GM12878 (cell line): ENCODE measurements around the gene ANKRD1. TPM values are rescaled to one million over a fixed set of nuclear protein-coding genes. Genes with fewer than 3 reads are reported as not detected.

Experiments used
- ASH2L ChIP-seq: fragments of 300-600, 200-600 bp; sonication (generic); IDR thresholded peaks from 2 replicates; pipeline ENCODE4 v1.6.1; 2017; ENCODE audit warnings: low read depth, mild to moderate bottlenecking, borderline replicate concordance
- CBX5 ChIP-seq: sonication (generic); IDR thresholded peaks from 2 replicates; pipeline ENCODE4 v1.6.1; 2016; ENCODE audit warnings: low read depth, moderate library complexity, mild to moderate bottlenecking, inconsistent platforms
- CHD4 ChIP-seq: fragments of 200-600 bp; sonication (generic); IDR thresholded peaks from 2 replicates; pipeline ENCODE4 v1.6.1; 2016; ENCODE audit warnings: mild to moderate bottlenecking
- CREB1 ChIP-seq: IDR thresholded peaks from 2 replicates; pipeline ENCODE4 v1.6.1; 2012; ENCODE audit warnings: low read depth, mild to moderate bottlenecking, inconsistent platforms
- E2F8 ChIP-seq: fragments of 450-650 bp; IDR thresholded peaks from 2 replicates; pipeline ENCODE4 v1.6.1; 2018; ENCODE audit warnings: mild to moderate bottlenecking, low read depth, moderate library complexity; ENCODE audit not compliant: partially characterized antibody
- EED ChIP-seq: sonication (generic); IDR thresholded peaks from 2 replicates; pipeline ENCODE4 v1.6.1; 2016; ENCODE audit warnings: antibody characterized with exemption, low read depth
- FOXK2 ChIP-seq: fragments of 450-650 bp; IDR thresholded peaks from 2 replicates; pipeline ENCODE4 v1.6.1; 2017; ENCODE audit warnings: mild to moderate bottlenecking, moderate library complexity
- IRF4 ChIP-seq: IDR thresholded peaks from 2 replicates; pipeline ENCODE4 v1.6.1; 2011; ENCODE audit warnings: low read depth, low read length
- KLF5 ChIP-seq: fragments of 450-650 bp; IDR thresholded peaks from 2 replicates; pipeline ENCODE4 v1.6.1; 2014; ENCODE audit warnings: mild to moderate bottlenecking; ENCODE audit not compliant: partially characterized antibody
- MEF2A ChIP-seq: IDR thresholded peaks from 2 replicates; pipeline ENCODE4 v1.6.1; 2011; ENCODE audit warnings: low read depth, mild to moderate bottlenecking, low read length, moderate library complexity; ENCODE audit not compliant: insufficient read depth
- NFYB ChIP-seq: IDR thresholded peaks from 2 replicates; pipeline ENCODE4 v1.6.1; 2011; ENCODE audit warnings: low read depth, mild to moderate bottlenecking, low read length, improper control_type of control experiment, moderate library complexity; ENCODE audit not compliant: insufficient read depth
- NKRF ChIP-seq: fragments of 450-650 bp; conservative IDR thresholded peaks from 2 replicates; pipeline ENCODE4 v1.6.1; 2017; ENCODE audit warnings: mild to moderate bottlenecking, moderate library complexity
- PBX3 ChIP-seq: IDR thresholded peaks from 2 replicates; pipeline ENCODE4 v1.6.1; 2011; ENCODE audit warnings: mild to moderate bottlenecking, low read depth, low read length, moderate library complexity; ENCODE audit not compliant: insufficient replicate concordance
- PKNOX1 ChIP-seq: fragments of 450-650 bp; IDR thresholded peaks from 2 replicates; pipeline ENCODE4 v1.6.1; 2016; ENCODE audit warnings: mild to moderate bottlenecking
- POLR2A ChIP-seq: IDR thresholded peaks from 2 replicates; pipeline ENCODE4 v1.6.1; 2011; ENCODE audit warnings: low read depth, mild to moderate bottlenecking, low read length
- RAD21 ChIP-seq: IDR thresholded peaks from 2 replicates; pipeline ENCODE4 v1.6.1; 2011; ENCODE audit warnings: mild to moderate bottlenecking, low read depth, low read length, moderate library complexity; ENCODE audit not compliant: insufficient read depth
- RBBP5 ChIP-seq: fragments of 200-600 bp; sonication (generic); conservative IDR thresholded peaks from 2 replicates; pipeline ENCODE4 v1.6.1; 2016
- RUNX3 ChIP-seq: IDR thresholded peaks from 2 replicates; pipeline ENCODE4 v1.6.1; 2012; ENCODE audit warnings: low read length, inconsistent platforms
- SIN3A ChIP-seq: IDR thresholded peaks from 2 replicates; pipeline ENCODE4 v1.6.1; 2012; ENCODE audit warnings: low read depth, low read length, improper control_type of control experiment
- ZNF274 ChIP-seq: IDR thresholded peaks from one replicate; pipeline ENCODE4 v1.8.0; 2011; ENCODE audit not compliant: insufficient read length, insufficient read depth
- ZNF592 ChIP-seq: fragments of 450-650 bp; IDR thresholded peaks from 2 replicates; pipeline ENCODE4 v1.6.1; 2017; ENCODE audit warnings: mild to moderate bottlenecking, moderate library complexity
- polyA plus RNA-seq, 11 experiments: library from polyadenylated mRNA; depleted of rRNA in 4 of 11; unstranded in 6 of 11; stranded (reverse) in 5 of 11; fragments of >200 nt; fragmentation: Nextera tagmentation in 4 of 11; fragmentation: Illumina TruSeq in 1 of 11; extraction: Ambion mirVana in 4 of 11; extraction: Trizol in 1 of 11; gene quantifications; 1 replicate in 1 of 11; 2 replicates in 10 of 11; pipeline versions ENCODE4 v1.2.1 to v1.2.3, GENCODE V29; 2011 to 2016; ENCODE audit warnings: inconsistent platforms in 2 of 11, missing spikeins in 2 of 11, low read depth in 1 of 11
- total RNA-seq, 4 experiments: library from RNA; depleted of rRNA in 3 of 4; stranded (reverse); fragments of >200 nt in 3 of 4; fragmentation: Illumina TruSeq in 1 of 4; extraction: Trizol in 1 of 4; gene quantifications; 2 replicates each; pipeline versions ENCODE4 v1.2.1 to v1.2.3, GENCODE V29; 2013 to 2021

The ANKRD1 gene
- total and polyA plus RNA-seq, 10 of the 15 experiments (the other 5 are each of a cell fraction or from before 2014, with no cell fraction given) = not detected

GRCh38 chr10:90871279-90871765 lies 49.6 kb downstream of the ANKRD1 start (continued):
- TF ChIP-seq E2F8 = no peak
- no peak for TF ChIP-seq PBX3
- TF ChIP-seq CREB1 = no peak
- no peak for TF ChIP-seq KLF5
- no peak for TF ChIP-seq RBBP5
- no peak for TF ChIP-seq FOXK2
- TF ChIP-seq SIN3A = no peak
- TF ChIP-seq ZNF592 = no peak
- TF ChIP-seq ZNF274 = no peak
- TF ChIP-seq CHD4 = no peak
- TF ChIP-seq MEF2A = no peak
- no peak for TF ChIP-seq ASH2L
- TF ChIP-seq PKNOX1 = peak; percentile 2; the same call in 1 of the 2 replicates
- no peak for TF ChIP-seq CBX5
- TF ChIP-seq EED = no peak
- TF ChIP-seq NFYB = no peak
- TF ChIP-seq POLR2A = no peak
- TF ChIP-seq IRF4 = no peak
- TF ChIP-seq NKRF = no peak
- TF ChIP-seq RAD21 = peak; percentile 64
- peak; percentile 65 for TF ChIP-seq RUNX3
